H9 (cell line): Measurements from ENCODE around the gene MAPT. TPM values are rescaled to one million over a fixed set of nuclear protein-coding genes. Genes with fewer than 3 reads are reported as not detected.

Source experiments
- DNase-seq: peaks from one replicate; pipeline ENCODE4 v3.0.0-alpha.2; 2017
- H2AFZ ChIP-seq: one replicate; pipeline ENCODE4 v1.6.1; 2013; ENCODE audit warnings: mild to moderate bottlenecking, low read length, control low read depth, moderate library complexity
- H2AK5ac ChIP-seq: 2 replicates; pipeline ENCODE4 v1.6.1; 2013; ENCODE audit warnings: low read length, control low read depth, mixed read lengths; ENCODE audit not compliant: insufficient read length
- H2BK120ac ChIP-seq: one replicate; pipeline ENCODE4 v1.6.1; 2013; ENCODE audit warnings: low read depth, mild to moderate bottlenecking, low read length, control low read depth, inconsistent platforms; ENCODE audit not compliant: poor library complexity, severe bottlenecking
- H2BK12ac ChIP-seq: 2 replicates; pipeline ENCODE4 v1.6.1; 2013; ENCODE audit warnings: low read length, control low read depth, mixed read lengths, low read depth; ENCODE audit not compliant: insufficient read length
- H2BK15ac ChIP-seq: 2 replicates; pipeline ENCODE4 v1.6.1; 2013; ENCODE audit warnings: low read depth, low read length, control low read depth
- H2BK20ac ChIP-seq: one replicate; pipeline ENCODE4 v1.6.1; 2013; ENCODE audit warnings: low read depth, mild to moderate bottlenecking, low read length, control low read depth, inconsistent platforms; ENCODE audit not compliant: poor library complexity, severe bottlenecking
- H2BK5ac ChIP-seq: 2 replicates; pipeline ENCODE4 v1.6.1; 2013; ENCODE audit warnings: low read length, control low read depth, mixed read lengths; ENCODE audit not compliant: insufficient read length
- H3K14ac ChIP-seq: 2 replicates; pipeline ENCODE4 v1.6.1; 2013; ENCODE audit warnings: low read length, control low read depth; ENCODE audit not compliant: insufficient read depth
- H3K18ac ChIP-seq: 2 replicates; pipeline ENCODE4 v1.6.1; 2013; ENCODE audit warnings: low read depth, mild to moderate bottlenecking, mixed read lengths, low read length, control low read depth; ENCODE audit not compliant: insufficient read length
- H3K23ac ChIP-seq: 2 replicates; pipeline ENCODE4 v1.6.1; 2013; ENCODE audit warnings: low read length, control low read depth, mixed read lengths, low read depth; ENCODE audit not compliant: insufficient read length
- H3K23me2 ChIP-seq: 2 replicates; pipeline ENCODE4 v1.6.1; 2013; ENCODE audit warnings: low read depth, mild to moderate bottlenecking, mixed read lengths, low read length, control low read depth; ENCODE audit not compliant: insufficient read length, poor library complexity, severe bottlenecking
- H3K27ac ChIP-seq: 2 replicates; pipeline ENCODE4 v1.5.1; 2013; ENCODE audit warnings: low read length, control low read depth, mixed read lengths, low read depth; ENCODE audit not compliant: insufficient read length
- H3K27me3 ChIP-seq: 2 replicates; pipeline ENCODE4 v1.6.1; 2013; ENCODE audit warnings: low read length, control low read depth, inconsistent platforms; ENCODE audit not compliant: insufficient read depth
- H3K4ac ChIP-seq: 2 replicates; pipeline ENCODE4 v1.6.1; 2013; ENCODE audit warnings: low read depth, mild to moderate bottlenecking, control low read depth, inconsistent platforms, low read length, moderate library complexity
- H3K4me1 ChIP-seq: 2 replicates; pipeline ENCODE4 v1.6.1; 2013; ENCODE audit warnings: low read length, control low read depth, inconsistent platforms; ENCODE audit not compliant: insufficient read depth
- H3K4me2 ChIP-seq: 2 replicates; pipeline ENCODE4 v1.6.1; 2013; ENCODE audit warnings: low read length, control low read depth, mixed read lengths; ENCODE audit not compliant: insufficient read length, insufficient read depth
- H3K56ac ChIP-seq: 2 replicates; pipeline ENCODE4 v1.6.1; 2013; ENCODE audit warnings: low read depth, mild to moderate bottlenecking, mixed read lengths, low read length, control low read depth; ENCODE audit not compliant: insufficient read length
- H3K79me1 ChIP-seq: 2 replicates; pipeline ENCODE4 v1.6.1; 2013; ENCODE audit warnings: low read depth, mild to moderate bottlenecking, moderate library complexity, low read length, control low read depth, inconsistent platforms; ENCODE audit not compliant: insufficient read depth, poor library complexity, severe bottlenecking
- H3K79me2 ChIP-seq: 2 replicates; pipeline ENCODE4 v1.6.1; 2013; ENCODE audit warnings: low read length, control low read depth, inconsistent platforms; ENCODE audit not compliant: insufficient read depth
- H3K9ac ChIP-seq: 2 replicates; pipeline ENCODE4 v1.6.1; 2013; ENCODE audit warnings: low read length, control low read depth, mixed read lengths; ENCODE audit not compliant: insufficient read length; ENCODE audit errors: extremely low read depth
- H3K9me3 ChIP-seq: one replicate; pipeline ENCODE4 v1.6.1; 2013; ENCODE audit warnings: low read depth, low read length, inconsistent platforms; ENCODE audit not compliant: control insufficient read depth
- H3T11ph ChIP-seq: one replicate; pipeline ENCODE4 v1.6.1; 2013; ENCODE audit warnings: mild to moderate bottlenecking, low read length, control low read depth, inconsistent platforms
- H4K20me1 ChIP-seq: one replicate; pipeline ENCODE4 v1.6.1; 2013; ENCODE audit not compliant: control insufficient read depth, insufficient read length, insufficient read depth
- H4K5ac ChIP-seq: 2 replicates; pipeline ENCODE4 v1.6.1; 2013; ENCODE audit warnings: low read depth, mild to moderate bottlenecking, mixed read lengths, low read length, control low read depth; ENCODE audit not compliant: insufficient read length
- H4K8ac ChIP-seq: replicated peaks from 2 replicates; pipeline ENCODE4 v1.6.1; 2013; ENCODE audit warnings: low read length, control low read depth, mixed read lengths, low read depth; ENCODE audit not compliant: insufficient read length
- H4K91ac ChIP-seq: 2 replicates; pipeline ENCODE4 v1.6.1; 2013; ENCODE audit warnings: low read depth, mild to moderate bottlenecking, moderate library complexity, mixed read lengths, low read length, control low read depth; ENCODE audit not compliant: insufficient read length
- H3K27ac Mint-ChIP-seq, 3 experiments: 2 replicates in 2 of 3; 3 replicates in 1 of 3; pipeline ENCODE4 v1.8.0; 2020 to 2021; ENCODE audit warnings: mixed read lengths in 3 of 3, mild to moderate bottlenecking in 1 of 3, moderate library complexity in 1 of 3
- H3K27me3 Mint-ChIP-seq: 2 replicates; pipeline ENCODE4 v1.8.0; 2021; ENCODE audit warnings: low read depth, mild to moderate bottlenecking, moderate library complexity, mixed read lengths
- H3K36me3 Mint-ChIP-seq, 3 experiments: 2 replicates in 2 of 3; 3 replicates in 1 of 3; pipeline ENCODE4 v1.8.0; 2020 to 2021; ENCODE audit warnings: low read depth in 3 of 3, mixed read lengths in 3 of 3; ENCODE audit not compliant: insufficient read depth in 1 of 3
- H3K4me1 Mint-ChIP-seq, 2 experiments: 2 replicates each; pipeline ENCODE4 v1.8.0; 2020; ENCODE audit warnings: mixed read lengths in 2 of 2
- H3K4me3 Mint-ChIP-seq, 2 experiments: 2 replicates in 1 of 2; 3 replicates in 1 of 2; pipeline ENCODE4 v1.8.0; 2020 to 2021; ENCODE audit warnings: mild to moderate bottlenecking in 2 of 2, mixed read lengths in 2 of 2, moderate library complexity in 1 of 2
- H3K9me3 Mint-ChIP-seq, 2 experiments: 2 replicates in 1 of 2; 3 replicates in 1 of 2; pipeline ENCODE4 v1.8.0; 2020; ENCODE audit warnings: mild to moderate bottlenecking in 2 of 2, mixed read lengths in 2 of 2, moderate library complexity in 1 of 2
- WGBS: extraction: QIAGEN DNeasy Blood & Tissue Kit; methylation state at CpG from one replicate; pipeline ENCODE4 v1.1.7; 2013; ENCODE audit warnings: missing lambda C conversion rate, low lambda C conversion rate, mixed read lengths; ENCODE audit not compliant: insufficient read length; ENCODE audit errors: extremely low coverage; 5-methylcytosine and 5-hydroxymethylcytosine counted together
- total RNA-seq: library from RNA; stranded (reverse); gene quantifications from 2 replicates; pipeline ENCODE4 v1.2.1, GENCODE V29; 2021
- TF ChIP-seq, protein P1 (sequence below): fragments of 200-600 bp; sonication (generic); conservative IDR thresholded peaks from 3 replicates; pipeline ENCODE4 v1.8.0; 2021; ENCODE audit warnings: antibody characterized with exemption, mild to moderate bottlenecking

The MAPT gene
- total RNA-seq, 1 experiment from 2014 or later: 1.6 TPM

DNA sequence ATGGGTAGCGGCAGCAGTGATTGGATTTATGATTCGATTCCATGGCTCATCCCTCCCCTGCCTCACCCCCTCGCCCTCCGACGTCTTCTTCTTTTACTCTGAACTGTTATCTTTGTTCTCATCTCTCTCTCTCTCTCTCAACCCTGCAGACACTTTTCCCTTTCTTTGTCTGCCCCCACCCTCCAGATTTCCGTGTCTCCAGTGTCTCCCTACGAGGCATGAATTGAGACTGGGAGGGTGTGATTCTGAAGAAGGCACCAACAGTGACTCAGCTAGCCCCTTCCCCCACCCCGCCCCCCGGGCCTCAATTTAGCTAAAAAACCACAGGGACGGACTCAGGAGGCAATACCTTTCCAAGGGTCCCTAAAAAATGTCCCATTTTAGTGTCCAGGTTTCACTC is 57.0 kb downstream of the MAPT start:
- no peak overlapping the region for H2AK5ac ChIP-seq
- Mint-ChIP-seq H3K27ac (peak overlapping the region in 1 of 3 experiments; percentile 19; a peak in 2 of 7 replicates), H3K4me3 (no peak overlapping the region), H3K9me3 (no peaks in the 10 kb centered on the region), H3K27me3 (peaks cover 33% of the 10 kb centered on the region), H3K4me1 (peaks cover 28 to 29% of the 10 kb centered on the region in 2 experiments), H3K36me3 (no peaks in the 10 kb centered on the region; a peak in 1 of 7 replicates)
- H2BK20ac ChIP-seq: no peak overlapping the region
- H2BK15ac ChIP-seq: no peak overlapping the region
- H3K4me2 ChIP-seq: no peak overlapping the region
- no peak overlapping the region for H2BK12ac ChIP-seq
- H3K79me1 ChIP-seq: no peaks in the 10 kb centered on the region
- H3K27me3 ChIP-seq: no peaks in the 10 kb centered on the region; the same call in 1 of the 2 replicates
- no peak overlapping the region for H3K14ac ChIP-seq
- WGBS: no CpG with 5 or more reads among the region's 10 CpGs
- no peak for DNase-seq
- H3T11ph ChIP-seq: no peak overlapping the region
- no peaks in the 10 kb centered on the region for H3K9me3 ChIP-seq
- H4K8ac ChIP-seq: no peak overlapping the region
- no peak overlapping the region for H3K18ac ChIP-seq
- no peak overlapping the region for H2BK5ac ChIP-seq
- no peak overlapping the region for H2BK120ac ChIP-seq
- H3K27ac ChIP-seq: no peak overlapping the region
- no peak overlapping the region for H4K5ac ChIP-seq
- H4K20me1 ChIP-seq: no peaks in the 10 kb centered on the region
- H4K91ac ChIP-seq: no peak overlapping the region
- TF ChIP-seq, protein P1, sequence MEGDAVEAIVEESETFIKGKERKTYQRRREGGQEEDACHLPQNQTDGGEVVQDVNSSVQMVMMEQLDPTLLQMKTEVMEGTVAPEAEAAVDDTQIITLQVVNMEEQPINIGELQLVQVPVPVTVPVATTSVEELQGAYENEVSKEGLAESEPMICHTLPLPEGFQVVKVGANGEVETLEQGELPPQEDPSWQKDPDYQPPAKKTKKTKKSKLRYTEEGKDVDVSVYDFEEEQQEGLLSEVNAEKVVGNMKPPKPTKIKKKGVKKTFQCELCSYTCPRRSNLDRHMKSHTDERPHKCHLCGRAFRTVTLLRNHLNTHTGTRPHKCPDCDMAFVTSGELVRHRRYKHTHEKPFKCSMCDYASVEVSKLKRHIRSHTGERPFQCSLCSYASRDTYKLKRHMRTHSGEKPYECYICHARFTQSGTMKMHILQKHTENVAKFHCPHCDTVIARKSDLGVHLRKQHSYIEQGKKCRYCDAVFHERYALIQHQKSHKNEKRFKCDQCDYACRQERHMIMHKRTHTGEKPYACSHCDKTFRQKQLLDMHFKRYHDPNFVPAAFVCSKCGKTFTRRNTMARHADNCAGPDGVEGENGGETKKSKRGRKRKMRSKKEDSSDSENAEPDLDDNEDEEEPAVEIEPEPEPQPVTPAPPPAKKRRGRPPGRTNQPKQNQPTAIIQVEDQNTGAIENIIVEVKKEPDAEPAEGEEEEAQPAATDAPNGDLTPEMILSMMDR: no peak
- H2AFZ ChIP-seq: no peak overlapping the region
- no peaks in the 10 kb centered on the region for H3K4me1 ChIP-seq
- no peaks in the 10 kb centered on the region for H3K79me2 ChIP-seq
- H3K56ac ChIP-seq: no peak overlapping the region
- no peaks in the 10 kb centered on the region for H3K23me2 ChIP-seq
- H3K4ac ChIP-seq: no peak overlapping the region
- no peak overlapping the region for H3K23ac ChIP-seq
- no peak overlapping the region for H3K9ac ChIP-seq
